Liver (tissue), 9 donors: ENCODE measurements around the gene MYCL. TPM values are rescaled to one million over a fixed set of nuclear protein-coding genes. Genes with fewer than 3 reads are reported as not detected.

Source experiments
- DNase-seq: peaks from one replicate; pipeline ENCODE4 v3.0.0-alpha.2; 2017; ENCODE audit warnings: low spot score
- H3K27ac ChIP-seq, 2 donors: one replicate each; pipeline ENCODE4 v1.7.0; 2013; ENCODE audit warnings: inconsistent platforms in 2 of 2, low read length in 2 of 2, control low read depth in 1 of 2, low read depth in 1 of 2, mild to moderate bottlenecking in 1 of 2
- H3K27me3 ChIP-seq, 4 donors: one replicate each; pipeline versions ENCODE4 v1.6.1 to v1.7.0; 2013; ENCODE audit warnings: low read length in 3 of 4, inconsistent platforms in 1 of 4, mild to moderate bottlenecking in 1 of 4, moderate library complexity in 1 of 4; ENCODE audit not compliant: control insufficient read depth in 4 of 4, insufficient read depth in 4 of 4
- H3K36me3 ChIP-seq, 4 donors: one replicate each; pipeline versions ENCODE4 v1.6.1 to v1.7.0; 2013; ENCODE audit warnings: low read length in 3 of 4, mild to moderate bottlenecking in 3 of 4, low read depth in 1 of 4, moderate library complexity in 1 of 4; ENCODE audit not compliant: control insufficient read depth in 4 of 4, insufficient read depth in 3 of 4
- H3K4me1 ChIP-seq, 4 donors: one replicate each; pipeline versions ENCODE4 v1.6.1 to v1.7.0; 2013; ENCODE audit warnings: low read length in 3 of 4, mild to moderate bottlenecking in 3 of 4, moderate library complexity in 1 of 4; ENCODE audit not compliant: control insufficient read depth in 4 of 4, insufficient read depth in 4 of 4
- H3K4me3 ChIP-seq, 3 donors: one replicate each; pipeline versions ENCODE4 v1.6.1 to v1.7.0; 2013; ENCODE audit warnings: low read length in 3 of 3, control low read depth in 1 of 3, low read depth in 1 of 3, mild to moderate bottlenecking in 1 of 3
- H3K9ac ChIP-seq, 2 donors: one replicate each; pipeline ENCODE4 v1.7.0; 2013; ENCODE audit warnings: low read length in 2 of 2, mild to moderate bottlenecking in 2 of 2, moderate library complexity in 2 of 2, control low read depth in 1 of 2, low read depth in 1 of 2
- H3K9me3 ChIP-seq, 4 donors: one replicate each; pipeline versions ENCODE4 v1.6.1 to v1.7.0; 2013; ENCODE audit warnings: low read length in 3 of 4; ENCODE audit not compliant: control insufficient read depth in 4 of 4
- ATF3 ChIP-seq: IDR thresholded peaks from 2 replicates; pipeline ENCODE4 v1.6.1; 2016; ENCODE audit warnings: antibody characterized with exemption
- EGR1 ChIP-seq, 2 donors: IDR thresholded peaks; 2 replicates each; pipeline ENCODE4 v1.6.1; 2016 to 2018; ENCODE audit warnings: antibody characterized with exemption in 2 of 2, low read depth in 2 of 2
- FOXA1 ChIP-seq: IDR thresholded peaks from 2 replicates; pipeline ENCODE4 v1.6.1; 2016; ENCODE audit warnings: antibody characterized with exemption
- FOXA2 ChIP-seq: IDR thresholded peaks from 2 replicates; pipeline ENCODE4 v1.6.1; 2016; ENCODE audit warnings: antibody characterized with exemption
- GABPA ChIP-seq, 2 donors: IDR thresholded peaks in 1 of 2; conservative IDR thresholded peaks in 1 of 2; 2 replicates each; pipeline ENCODE4 v1.6.1; 2016; ENCODE audit warnings: antibody characterized with exemption in 2 of 2, mild to moderate bottlenecking in 1 of 2, moderate library complexity in 1 of 2
- HNF4A ChIP-seq, 2 donors: conservative IDR thresholded peaks; 2 replicates each; pipeline ENCODE4 v1.6.1; 2016; ENCODE audit warnings: antibody characterized with exemption in 2 of 2, mild to moderate bottlenecking in 2 of 2
- HNF4G ChIP-seq: IDR thresholded peaks from 2 replicates; pipeline ENCODE4 v1.6.1; 2016; ENCODE audit warnings: antibody characterized with exemption
- JUND ChIP-seq, 2 donors: IDR thresholded peaks; 2 replicates each; pipeline ENCODE4 v1.6.1; 2016; ENCODE audit warnings: antibody characterized with exemption in 2 of 2
- NR2F2 ChIP-seq: IDR thresholded peaks from 2 replicates; pipeline ENCODE4 v1.6.1; 2016; ENCODE audit warnings: antibody characterized with exemption
- RAD21 ChIP-seq, 2 donors: IDR thresholded peaks; 2 replicates each; pipeline ENCODE4 v1.6.1; 2016; ENCODE audit warnings: antibody characterized with exemption in 2 of 2, mild to moderate bottlenecking in 2 of 2
- REST ChIP-seq: IDR thresholded peaks from 2 replicates; pipeline ENCODE4 v1.6.1; 2016; ENCODE audit warnings: antibody characterized with exemption, mild to moderate bottlenecking
- RXRA ChIP-seq, 2 donors: IDR thresholded peaks; 2 replicates each; pipeline ENCODE4 v1.6.1; 2017 to 2018; ENCODE audit warnings: antibody characterized with exemption in 2 of 2, mild to moderate bottlenecking in 1 of 2
- SP1 ChIP-seq: IDR thresholded peaks from 2 replicates; pipeline ENCODE4 v1.6.1; 2018; ENCODE audit warnings: antibody characterized with exemption, mild to moderate bottlenecking
- TAF1 ChIP-seq: conservative IDR thresholded peaks from 2 replicates; pipeline ENCODE4 v1.6.1; 2016; ENCODE audit warnings: antibody characterized with exemption, mild to moderate bottlenecking
- YY1 ChIP-seq: IDR thresholded peaks from 2 replicates; pipeline ENCODE4 v1.6.1; 2016; ENCODE audit warnings: antibody characterized with exemption, mild to moderate bottlenecking
- ZBTB33 ChIP-seq: IDR thresholded peaks from 2 replicates; pipeline ENCODE4 v1.6.1; 2016; ENCODE audit warnings: antibody characterized with exemption
- WGBS: extraction: QIAGEN DNeasy Blood & Tissue Kit; methylation state at CpG from one replicate; pipeline ENCODE4 v1.1.7; 2013; 5-methylcytosine and 5-hydroxymethylcytosine counted together
- polyA plus RNA-seq, 2 donors: library from polyadenylated mRNA; stranded (reverse) in 1 of 2; unstranded in 1 of 2; fragments of 200-250 nt in 1 of 2; fragments of >200 nt in 1 of 2; fragmentation: Nextera tagmentation in 1 of 2; extraction: Ambion mirVana in 1 of 2; gene quantifications; one replicate each; pipeline versions ENCODE4 v1.2.1 to v1.2.3, GENCODE V29; 2013 to 2015
- total RNA-seq, 2 donors: library from RNA; depleted of rRNA; stranded (reverse); fragments of >200 nt; gene quantifications; one replicate each; pipeline ENCODE4 v1.2.3, GENCODE V29; 2014
- TF ChIP-seq, protein P1 (sequence below): fragments of 150-350 bp; IDR thresholded peaks from 2 replicates; pipeline ENCODE4 v1.5.1; 2017; ENCODE audit warnings: improper control_type of control experiment, low read depth, low read length; ENCODE audit not compliant: missing input control
- TF ChIP-seq, protein P2 (sequence below): IDR thresholded peaks from 2 replicates; pipeline ENCODE4 v1.6.1; 2016; ENCODE audit warnings: antibody characterized with exemption
- donor health status: healthy.
- donor health status: healthy.
- donor health status: healthy.
- donor health status: healthy.
- donor health status: healthy.

Gene MYCL
- total and polyA plus RNA-seq, 4 donors: 1.8 to 6.6 (median 2.5) TPM

GRCh38 chr1:39947260-39947659, 45.5 kb upstream of the MYCL start:
- peaks cover 0 to 9% (median 6%) of the 10 kb centered on the region in 4 donors for H3K4me1 ChIP-seq
- TF ChIP-seq HNF4A (conservative IDR thresholded peaks at IDR 0.05): peak; percentile 89 to 93
- TF ChIP-seq YY1: peak; percentile 52
- peak; percentile 23 for TF ChIP-seq FOXA2
- no peak for TF ChIP-seq FOXA1
- TF ChIP-seq JUND (IDR thresholded peaks at IDR 0.05): peak; percentile 7 to 59
- TF ChIP-seq, protein P1, sequence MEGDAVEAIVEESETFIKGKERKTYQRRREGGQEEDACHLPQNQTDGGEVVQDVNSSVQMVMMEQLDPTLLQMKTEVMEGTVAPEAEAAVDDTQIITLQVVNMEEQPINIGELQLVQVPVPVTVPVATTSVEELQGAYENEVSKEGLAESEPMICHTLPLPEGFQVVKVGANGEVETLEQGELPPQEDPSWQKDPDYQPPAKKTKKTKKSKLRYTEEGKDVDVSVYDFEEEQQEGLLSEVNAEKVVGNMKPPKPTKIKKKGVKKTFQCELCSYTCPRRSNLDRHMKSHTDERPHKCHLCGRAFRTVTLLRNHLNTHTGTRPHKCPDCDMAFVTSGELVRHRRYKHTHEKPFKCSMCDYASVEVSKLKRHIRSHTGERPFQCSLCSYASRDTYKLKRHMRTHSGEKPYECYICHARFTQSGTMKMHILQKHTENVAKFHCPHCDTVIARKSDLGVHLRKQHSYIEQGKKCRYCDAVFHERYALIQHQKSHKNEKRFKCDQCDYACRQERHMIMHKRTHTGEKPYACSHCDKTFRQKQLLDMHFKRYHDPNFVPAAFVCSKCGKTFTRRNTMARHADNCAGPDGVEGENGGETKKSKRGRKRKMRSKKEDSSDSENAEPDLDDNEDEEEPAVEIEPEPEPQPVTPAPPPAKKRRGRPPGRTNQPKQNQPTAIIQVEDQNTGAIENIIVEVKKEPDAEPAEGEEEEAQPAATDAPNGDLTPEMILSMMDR: no peak
- peak; percentile 71 for TF ChIP-seq HNF4G
- TF ChIP-seq NR2F2: no peak
- peak; percentile 77 to 90 for TF ChIP-seq RXRA (IDR thresholded peaks at IDR 0.05)
- peak; percentile 48 for TF ChIP-seq REST
- peak in 1 of 2 donors; percentile 41 for TF ChIP-seq RAD21 (IDR thresholded peaks at IDR 0.05)
- peak; percentile 92 for TF ChIP-seq SP1
- TF ChIP-seq ATF3: no peak
- TF ChIP-seq ZBTB33: peak; percentile 17
- peak in 1 of 2 donors; percentile 13 for TF ChIP-seq GABPA (IDR thresholded peaks at IDR 0.05 in 1 of 2, conservative IDR thresholded peaks at IDR 0.05 in 1 of 2)
- peak; percentile 31 for TF ChIP-seq TAF1
- TF ChIP-seq EGR1 (IDR thresholded peaks at IDR 0.05; ENCODE audit: low read depth in 2 of 2): peak in 1 of 2 donors; percentile 71
- TF ChIP-seq, protein P2, sequence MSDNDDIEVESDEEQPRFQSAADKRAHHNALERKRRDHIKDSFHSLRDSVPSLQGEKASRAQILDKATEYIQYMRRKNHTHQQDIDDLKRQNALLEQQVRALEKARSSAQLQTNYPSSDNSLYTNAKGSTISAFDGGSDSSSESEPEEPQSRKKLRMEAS: peak; percentile 69
- no peak overlapping the region for H3K9ac ChIP-seq
- WGBS: 29% methylated on average over 4 of the region's 4 CpGs
- no peaks in the 10 kb centered on the region for H3K9me3 ChIP-seq
- H3K36me3 ChIP-seq: no peaks in the 10 kb centered on the region
- no peak overlapping the region for H3K4me3 ChIP-seq
- H3K27ac ChIP-seq: no peak overlapping the region
- no peaks in the 10 kb centered on the region for H3K27me3 ChIP-seq
- no peak for DNase-seq
